Upper lobe of right lung (tissue), 1 donor: ENCODE measurements around the gene C16orf92. TPM values are rescaled to one million over a fixed set of nuclear protein-coding genes. Genes with fewer than 3 reads are reported as not detected.

Source experiments
- ATAC-seq: fragments of 200-7000 bp; cut with Tn5 transposase; one replicate; pipeline ENCODE4 v1.9.1; 2020; ENCODE audit warnings: mild to moderate bottlenecking, moderate library complexity
- DNase-seq: peaks from one replicate; pipeline ENCODE4 v3.0.0-alpha.2; 2020
- H3K27ac ChIP-seq: fragments of 200-600 bp; one replicate; pipeline ENCODE4 v1.8.0; 2022
- H3K27me3 ChIP-seq: fragments of 200-600 bp; one replicate; pipeline ENCODE4 v1.8.0; 2022; ENCODE audit warnings: mild to moderate bottlenecking
- H3K36me3 ChIP-seq: fragments of 200-600 bp; one replicate; pipeline ENCODE4 v1.8.0; 2022
- H3K4me1 ChIP-seq: fragments of 200-600 bp; one replicate; pipeline ENCODE4 v1.8.0; 2022
- H3K4me3 ChIP-seq: fragments of 200-600 bp; one replicate; pipeline ENCODE4 v1.8.0; 2022; ENCODE audit warnings: mild to moderate bottlenecking
- H3K9me3 ChIP-seq: fragments of 200-600 bp; one replicate; pipeline ENCODE4 v1.8.0; 2022
- CTCF ChIP-seq: fragments of 200-600 bp; IDR thresholded peaks from one replicate; pipeline ENCODE4 v1.8.0; 2022; ENCODE audit warnings: antibody characterized with exemption
- intact Hi-C: fragments of 100-400 bp; cut with DNase I; formaldehyde crosslinking; loops from one replicate; pipeline ENCODE4 v1.11.0; 2022
- total RNA-seq: library from RNA; stranded (reverse); fragmentation: NEBNext Ultra II Directional; extraction: Animal tissue kit (Norgen Biotek cat#: 25700); gene quantifications from one replicate; pipeline ENCODE4 v1.2.1, GENCODE V29; 2021
- donor health status: DM: no; HTN: yes; CAD: no; lungs with severe emphysema.

C16orf92 gene
- total RNA-seq, 1 donor from 2014 or later: not detected

- intact Hi-C loops: no loop called here
- peak overlapping the region; percentile 87 for H3K4me3 ChIP-seq
- H3K27me3 ChIP-seq: no peaks in the 10 kb centered on the region
- DNase-seq: no peak
- H3K27ac ChIP-seq: peak overlapping the region; percentile 99
- H3K36me3 ChIP-seq: peaks cover 16% of the 10 kb centered on the region
- H3K4me1 ChIP-seq: peaks cover 27% of the 10 kb centered on the region
- no peak for TF ChIP-seq CTCF
- ATAC-seq: no peak
- no peaks in the 10 kb centered on the region for H3K9me3 ChIP-seq
These were observed 40.4 kb downstream of the C16orf92 start for GRCh38 chr16:30063278-30063892.

- H3K9me3 ChIP-seq: no peaks in the 10 kb centered on the region
- ATAC-seq (peak; percentile 50), DNase-seq (peak; percentile 88)
- H3K4me1 ChIP-seq: peaks cover 30% of the 10 kb centered on the region
- H3K36me3 ChIP-seq: peaks cover 24% of the 10 kb centered on the region
- intact Hi-C loops: no loop called here
- H3K27ac ChIP-seq: peak overlapping the region; percentile 99
- peak; percentile 36 for TF ChIP-seq CTCF
- H3K4me3 ChIP-seq: peak overlapping the region; percentile 87
- H3K27me3 ChIP-seq: no peaks in the 10 kb centered on the region
These were observed 41.1 kb downstream of the C16orf92 start for GRCh38 chr16:30063893-30064728.

- H3K4me3 ChIP-seq: peak overlapping the region; percentile 87
- intact Hi-C loops: no loop called here
- no peaks in the 10 kb centered on the region for H3K27me3 ChIP-seq
- ATAC-seq (no peak), DNase-seq (peak; percentile 72)
- H3K27ac ChIP-seq: peak overlapping the region; percentile 99
- TF ChIP-seq CTCF: no peak
- H3K4me1 ChIP-seq: peaks cover 36% of the 10 kb centered on the region
- peaks cover 30% of the 10 kb centered on the region for H3K36me3 ChIP-seq
- H3K9me3 ChIP-seq: no peaks in the 10 kb centered on the region
These were observed 41.7 kb downstream of the C16orf92 start for GRCh38 chr16:30064729-30065101.

GRCh38 chr16:30065102-30065942 lies 42.3 kb downstream of the C16orf92 start, which contains the start of gene ALDOA:
Gene ALDOA (plus strand): TSS chr16:30065760. CDS start chr16:30066898, 1,138 bp downstream.
- ATAC-seq (peak; percentile 93), DNase-seq (peak; percentile 99)
- Histone ChIP-seq H3K9me3 (no peaks in the 10 kb centered on the region), H3K36me3 (peaks cover 36% of the 10 kb centered on the region), H3K4me3 (peak within 1 kb of the TSS; percentile 87), H3K27ac (peak within 1 kb of the TSS; percentile 99), H3K4me1 (peaks cover 41% of the 10 kb centered on the region), H3K27me3 (no peaks in the 10 kb centered on the region)
- intact Hi-C loops: no loop called here
- peak; percentile 7 for TF ChIP-seq CTCF

- Histone ChIP-seq H3K36me3 (peaks cover 44% of the 10 kb centered on the region), H3K9me3 (no peaks in the 10 kb centered on the region), H3K27ac (peak overlapping the region; percentile 99), H3K4me3 (peak overlapping the region; percentile 87), H3K27me3 (no peaks in the 10 kb centered on the region), H3K4me1 (peaks cover 41% of the 10 kb centered on the region)
- peak; percentile 11 for ATAC-seq
- peak; percentile 84 for DNase-seq
- intact Hi-C loops: no loop called here
- no peak for TF ChIP-seq CTCF
These were observed 43.2 kb downstream of the C16orf92 start for GRCh38 chr16:30065943-30066760.
